GM18870 (cell line): Measurements from ENCODE around the gene CAMK1D.
"Not testable (repeated sequence)": the region's sequence is repeated elsewhere in the genome, so short reads cannot be mapped to it uniquely, and the experiment has no call there.

Source experiments
- ATAC-seq: cut with Tn5 transposase; IDR thresholded peaks from one replicate; pipeline ENCODE4 v1.9.1; 2021; ENCODE audit warnings: moderate library complexity; ENCODE audit not compliant: unreplicated experiment

The CAMK1D gene

GRCh38 chr10:12423896-12424295 is 74.5 kb downstream of the CAMK1D start:
- ATAC-seq: no peak

GRCh38 chr10:12427276-12427675 is 77.9 kb downstream of the CAMK1D start:
- no peak for ATAC-seq

GRCh38 chr10:12428447-12429135 is 79.2 kb downstream of the CAMK1D start:
- no peak for ATAC-seq

GRCh38 chr10:12430406-12430982 is 81.1 kb downstream of the CAMK1D start:
- ATAC-seq: no peak

GRCh38 chr10:12431151-12432101 is 82.1 kb downstream of the CAMK1D start:
- no peak for ATAC-seq

- ATAC-seq: no peak
These were observed 83.2 kb downstream of the CAMK1D start for GRCh38 chr10:12432402-12433189.

- ATAC-seq: no peak
These were observed 84.9 kb downstream of the CAMK1D start for GRCh38 chr10:12434277-12434676.

- ATAC-seq: not testable (repeated sequence)
These were observed 85.3 kb downstream of the CAMK1D start for GRCh38 chr10:12434677-12435076.

GRCh38 chr10:12435348-12435747 is 86.0 kb downstream of the CAMK1D start:
- no peak for ATAC-seq

- ATAC-seq: no peak
These were observed 89.8 kb downstream of the CAMK1D start for GRCh38 chr10:12438919-12439692.

- ATAC-seq: not testable (repeated sequence)
These were observed 90.4 kb downstream of the CAMK1D start for GRCh38 chr10:12439767-12440166.

GRCh38 chr10:12443026-12443425 is 93.7 kb downstream of the CAMK1D start:
- ATAC-seq: no peak

- ATAC-seq: no peak
These were observed 95.8 kb downstream of the CAMK1D start for GRCh38 chr10:12444981-12445700.

GRCh38 chr10:12445701-12446334 is 96.5 kb downstream of the CAMK1D start:
- ATAC-seq: no peak

GRCh38 chr10:12448340-12448728 is 99.0 kb downstream of the CAMK1D start:
- no peak for ATAC-seq

- peak; percentile 76 for ATAC-seq
These were observed 99.5 kb downstream of the CAMK1D start for GRCh38 chr10:12448729-12449391.

GRCh38 chr10:12455318-12455717 is 106.0 kb downstream of the CAMK1D start:
- ATAC-seq: no peak

- no peak for ATAC-seq
These were observed 106.4 kb downstream of the CAMK1D start for GRCh38 chr10:12455766-12456165.
